Measurements from ENCODE around the gene ROPN1B. TPM values are rescaled to one million over a fixed set of nuclear protein-coding genes. Genes with fewer than 3 reads are reported as not detected.

Gene ROPN1B
- total and polyA plus RNA-seq, 2 of the 8 experiments (the other 6 are each of a cell fraction or from before 2014, with no cell fraction given) = 0.30 TPM; not detected in 1

DNA sequence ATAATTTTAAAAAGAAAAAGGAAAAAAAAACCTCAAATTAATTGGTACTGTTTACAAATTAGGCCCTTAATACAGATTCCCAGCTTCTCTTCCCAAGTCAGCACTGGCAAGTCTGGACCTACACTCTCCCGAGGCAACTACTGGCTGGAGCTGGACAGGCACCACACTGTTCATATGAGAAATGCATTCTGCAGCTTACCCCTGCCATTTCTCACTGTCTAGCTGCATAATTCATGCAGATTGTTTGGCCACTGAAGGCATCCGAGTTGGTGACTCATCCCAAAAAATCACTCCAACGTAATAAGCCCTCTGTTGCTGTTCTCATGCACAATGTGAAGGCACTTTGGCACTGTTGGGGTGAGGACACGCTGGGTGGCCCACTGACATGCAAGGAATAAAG is 45.3 kb downstream of the ROPN1B start (continued):
- no peak for TF ChIP-seq TAF1 (IDR thresholded peaks at IDR 0.05; ENCODE audit: low read depth, low read length)
